ENCODE measurements around the gene PACS1. TPM values are rescaled to one million over a fixed set of nuclear protein-coding genes. Genes with fewer than 3 reads are reported as not detected.

Gene PACS1
- total RNA-seq, 1 experiment from 2014 or later = 4.2 TPM

- in situ Hi-C loops (cut with HindIII; ENCODE audit: low pct_unique_long_range_greater_than_20kb, low sequenced_read_pairs) = no loop called here
- no peak for DNase-seq (ENCODE audit: low read depth)
Measured at GRCh38 chr11:66189031-66189745, 119.1 kb downstream of the PACS1 start.

GRCh38 chr11:66190786-66191185 lies 120.7 kb downstream of the PACS1 start:
- DNase-seq (ENCODE audit: low read depth) = no peak
- in situ Hi-C loops (cut with HindIII; ENCODE audit: low pct_unique_long_range_greater_than_20kb, low sequenced_read_pairs) = no loop called here

GRCh38 chr11:66192181-66192863 lies 122.2 kb downstream of the PACS1 start:
- no peak for DNase-seq (ENCODE audit: low read depth)
- in situ Hi-C loops (cut with HindIII; ENCODE audit: low pct_unique_long_range_greater_than_20kb, low sequenced_read_pairs) = no loop called here

GRCh38 chr11:66194391-66194790 lies 124.3 kb downstream of the PACS1 start:
- in situ Hi-C loops (cut with HindIII; ENCODE audit: low pct_unique_long_range_greater_than_20kb, low sequenced_read_pairs) = no loop called here
- no peak for DNase-seq (ENCODE audit: low read depth)

GRCh38 chr11:66195867-66196266 lies 125.8 kb downstream of the PACS1 start:
- in situ Hi-C loops (cut with HindIII; ENCODE audit: low pct_unique_long_range_greater_than_20kb, low sequenced_read_pairs) = no loop called here
- DNase-seq (ENCODE audit: low read depth) = no peak

GRCh38 chr11:66203847-66204246 lies 133.8 kb downstream of the PACS1 start:
- no peak for DNase-seq (ENCODE audit: low read depth)
- in situ Hi-C loops (cut with HindIII; ENCODE audit: low pct_unique_long_range_greater_than_20kb, low sequenced_read_pairs) = no loop called here

GRCh38 chr11:66204412-66204811 lies 134.3 kb downstream of the PACS1 start:
- in situ Hi-C loops (cut with HindIII; ENCODE audit: low pct_unique_long_range_greater_than_20kb, low sequenced_read_pairs) = no loop called here
- no peak for DNase-seq (ENCODE audit: low read depth)

- no peak for DNase-seq (ENCODE audit: low read depth)
- in situ Hi-C loops (cut with HindIII; ENCODE audit: low pct_unique_long_range_greater_than_20kb, low sequenced_read_pairs) = no loop called here
Measured at GRCh38 chr11:66207816-66208215, 137.7 kb downstream of the PACS1 start.

- in situ Hi-C loops (cut with HindIII; ENCODE audit: low pct_unique_long_range_greater_than_20kb, low sequenced_read_pairs) = no loop called here
- DNase-seq (ENCODE audit: low read depth) = no peak
Measured at GRCh38 chr11:66211100-66211499, 141.0 kb downstream of the PACS1 start.

- in situ Hi-C loops (cut with HindIII; ENCODE audit: low pct_unique_long_range_greater_than_20kb, low sequenced_read_pairs) = no loop called here
- DNase-seq (ENCODE audit: low read depth) = no peak
Measured at GRCh38 chr11:66216911-66217310, 146.8 kb downstream of the PACS1 start.

- in situ Hi-C loops (cut with HindIII; ENCODE audit: low pct_unique_long_range_greater_than_20kb, low sequenced_read_pairs) = no loop called here
- DNase-seq (ENCODE audit: low read depth) = no peak
Measured at GRCh38 chr11:66218036-66218435, 148.0 kb downstream of the PACS1 start.

- in situ Hi-C loops (cut with HindIII; ENCODE audit: low pct_unique_long_range_greater_than_20kb, low sequenced_read_pairs) = no loop called here
- DNase-seq (ENCODE audit: low read depth) = no peak
Measured at GRCh38 chr11:66218846-66219620, 149.0 kb downstream of the PACS1 start.

GRCh38 chr11:66219846-66220565 lies 149.9 kb downstream of the PACS1 start:
- in situ Hi-C loops (cut with HindIII; ENCODE audit: low pct_unique_long_range_greater_than_20kb, low sequenced_read_pairs) = no loop called here
- no peak for DNase-seq (ENCODE audit: low read depth)

- in situ Hi-C loops (cut with HindIII; ENCODE audit: low pct_unique_long_range_greater_than_20kb, low sequenced_read_pairs) = no loop called here
- no peak for DNase-seq (ENCODE audit: low read depth)
Measured at GRCh38 chr11:66220566-66220935, 150.5 kb downstream of the PACS1 start.

GRCh38 chr11:66221012-66221411 lies 150.9 kb downstream of the PACS1 start:
- DNase-seq (ENCODE audit: low read depth) = no peak
- in situ Hi-C loops (cut with HindIII; ENCODE audit: low pct_unique_long_range_greater_than_20kb, low sequenced_read_pairs) = no loop called here

GRCh38 chr11:66221726-66222236 lies 151.7 kb downstream of the PACS1 start:
- DNase-seq (ENCODE audit: low read depth) = peak; percentile 35
- in situ Hi-C loops (cut with HindIII; ENCODE audit: low pct_unique_long_range_greater_than_20kb, low sequenced_read_pairs) = no loop called here

GRCh38 chr11:66222358-66223149 lies 152.5 kb downstream of the PACS1 start:
- in situ Hi-C loops (cut with HindIII; ENCODE audit: low pct_unique_long_range_greater_than_20kb, low sequenced_read_pairs) = no loop called here
- peak; percentile 79 for DNase-seq (ENCODE audit: low read depth)

All from Caki2 (cell line).